SK-N-SH (cell line): ENCODE results near the gene TDRD9. TPM values are rescaled to one million over a fixed set of nuclear protein-coding genes. Genes with fewer than 3 reads are reported as not detected.

Source experiments
- CTCF ChIA-PET: fragments of 300-600, 350-600 bp; formaldehyde crosslinking; extraction: SDS; loops from one replicate; lab custom pipeline; 2021; lab: Yijun Ruan, JAX
- POLR2A ChIA-PET: fragments of 350-600 bp; sonication (Branson Sonifier 250); formaldehyde crosslinking; extraction: SDS; loops from one replicate; lab custom pipeline; 2020; ENCODE audit warnings: antibody characterized with exemption, inconsistent platforms; lab: Yijun Ruan, JAX
- DNase-seq: peaks from one replicate; pipeline ENCODE4 v3.0.0; 2012
- H2AFZ ChIP-seq: fragments of 200-600 bp; sonication (generic); 2 replicates; pipeline ENCODE4 v1.8.1; 2016; ENCODE audit warnings: antibody characterized with exemption, mild to moderate bottlenecking, low read depth
- H3F3A ChIP-seq: fragments of 200-600 bp; sonication (generic); replicated peaks from 2 replicates; pipeline ENCODE3; 2016; ENCODE audit warnings: antibody characterized with exemption, mild to moderate bottlenecking; ENCODE audit not compliant: insufficient read depth
- H3K27ac ChIP-seq, 2 experiments: fragments of 200-500 bp in 1 of 2; fragments of 200-600 bp in 1 of 2; sonication (Bioruptor generic) in 1 of 2; sonication (generic), shearing (Covaris generic) in 1 of 2; 2 replicates each; pipeline versions ENCODE4 v1.5.1 to v1.6.1; 2014 to 2016; ENCODE audit warnings: low read depth in 2 of 2, inconsistent platforms in 1 of 2, low read length in 1 of 2, mild to moderate bottlenecking in 1 of 2, mixed read lengths in 1 of 2
- H3K27me3 ChIP-seq: fragments of 200-600 bp; sonication (generic), shearing (Covaris generic); 2 replicates; pipeline ENCODE4 v1.6.1; 2016; ENCODE audit warnings: mixed run types; ENCODE audit not compliant: insufficient read depth
- H3K36me3 ChIP-seq, 2 experiments: fragments of 200-500 bp in 1 of 2; fragments of 200-600 bp in 1 of 2; sonication (Bioruptor generic) in 1 of 2; sonication (generic) in 1 of 2; replicated peaks in 1 of 2; 2 replicates each; pipeline versions ENCODE3 to v1.5.1; 2014 to 2016; ENCODE audit warnings: low read length in 1 of 2, mild to moderate bottlenecking in 1 of 2; ENCODE audit not compliant: insufficient read depth in 2 of 2, control insufficient read depth in 1 of 2
- H3K4me1 ChIP-seq, 2 experiments: fragments of 200-500 bp in 1 of 2; fragments of 200-600 bp in 1 of 2; sonication (Bioruptor generic) in 1 of 2; sonication (generic), shearing (Covaris generic) in 1 of 2; 2 replicates each; pipeline versions ENCODE4 v1.5.1 to v1.6.1; 2014 to 2016; ENCODE audit warnings: low read depth in 1 of 2, low read length in 1 of 2, mixed run types in 1 of 2; ENCODE audit not compliant: insufficient read depth in 2 of 2, control insufficient read depth in 1 of 2
- H3K4me2 ChIP-seq: fragments of 200-600 bp; sonication (generic), shearing (Covaris generic); 2 replicates; pipeline ENCODE4 v1.6.1; 2017; ENCODE audit warnings: mixed run types
- H3K4me3 ChIP-seq, 2 experiments: fragments of 200-500 bp in 1 of 2; fragments of 200-600 bp in 1 of 2; sonication (Bioruptor generic) in 1 of 2; sonication (generic), shearing (Covaris generic) in 1 of 2; 2 replicates each; pipeline versions ENCODE4 v1.5.1 to v1.8.1; 2014 to 2016; ENCODE audit warnings: low read depth in 2 of 2, inconsistent platforms in 1 of 2, low read length in 1 of 2, mild to moderate bottlenecking in 1 of 2, mixed read lengths in 1 of 2, moderate library complexity in 1 of 2
- H3K79me2 ChIP-seq: fragments of 200-600 bp; sonication (generic); 2 replicates; pipeline ENCODE4 v1.8.1; 2017; ENCODE audit warnings: mild to moderate bottlenecking; ENCODE audit not compliant: insufficient read depth
- H3K9ac ChIP-seq: fragments of 200-600 bp; sonication (generic); 2 replicates; pipeline ENCODE4 v1.6.1; 2017; ENCODE audit warnings: mixed run types
- H3K9me2 ChIP-seq: fragments of 200-600 bp; sonication (generic); 2 replicates; pipeline ENCODE4 v1.6.1; 2017; ENCODE audit warnings: mixed run types
- H3K9me3 ChIP-seq: fragments of 200-600 bp; sonication (generic); 2 replicates; pipeline ENCODE4 v1.6.1; 2017; ENCODE audit warnings: mixed run types, mild to moderate bottlenecking, moderate library complexity
- H4K20me1 ChIP-seq: fragments of 200-600 bp; sonication (generic); 2 replicates; pipeline ENCODE4 v1.6.1; 2017; ENCODE audit warnings: mild to moderate bottlenecking, mixed run types; ENCODE audit not compliant: insufficient read depth
- CTCF ChIP-seq: fragments of 200-600 bp; sonication (generic); IDR thresholded peaks from 2 replicates; pipeline ENCODE4 v1.6.1; 2017; ENCODE audit warnings: antibody characterized with exemption, mild to moderate bottlenecking, moderate library complexity
- ELF1 ChIP-seq: IDR thresholded peaks from 2 replicates; pipeline ENCODE4 v1.4.0; 2012
- EZH2phosphoT487 ChIP-seq: fragments of 200-600 bp; sonication (generic); IDR thresholded peaks from 2 replicates; pipeline ENCODE4 v1.6.1; 2017; ENCODE audit warnings: low read depth, mixed run types, mild to moderate bottlenecking, antibody characterized with exemption, moderate library complexity, borderline replicate concordance
- FOSL2 ChIP-seq: IDR thresholded peaks from 2 replicates; pipeline ENCODE4 v1.4.0; 2012; ENCODE audit warnings: low read depth, mild to moderate bottlenecking, moderate library complexity, borderline replicate concordance
- FOXJ3 ChIP-seq: sonication (generic); formaldehyde crosslinking; IDR thresholded peaks from 2 replicates; pipeline ENCODE4 v1.5.1; 2020; ENCODE audit warnings: mild to moderate bottlenecking, missing genetic modification reagents
- FOXM1 ChIP-seq: IDR thresholded peaks from 2 replicates; pipeline ENCODE4 v1.4.0; 2012; ENCODE audit warnings: low read depth, mild to moderate bottlenecking
- IRF3 ChIP-seq: fragments of 150-350 bp; IDR thresholded peaks from 2 replicates; pipeline ENCODE4 v1.6.1; 2016; ENCODE audit warnings: mild to moderate bottlenecking, low read depth, low read length
- MAX ChIP-seq: IDR thresholded peaks from 2 replicates; pipeline ENCODE4 v1.4.0; 2012; ENCODE audit warnings: low read depth
- PBX3 ChIP-seq: IDR thresholded peaks from 2 replicates; pipeline ENCODE4; 2012
- RAD21 ChIP-seq: IDR thresholded peaks from 2 replicates; pipeline ENCODE4 v1.6.1; 2012; ENCODE audit warnings: mild to moderate bottlenecking, low read length
- RCOR1 ChIP-seq: fragments of 150-350 bp; IDR thresholded peaks from 2 replicates; pipeline ENCODE4 v1.6.1; 2017; ENCODE audit warnings: antibody characterized with exemption, low read length
- REST ChIP-seq: IDR thresholded peaks from 2 replicates; pipeline ENCODE4 v1.6.1; 2012; ENCODE audit warnings: mild to moderate bottlenecking, low read depth, low read length, moderate library complexity
- RXRA ChIP-seq: IDR thresholded peaks from 2 replicates; pipeline ENCODE4 v1.4.0; 2012; ENCODE audit warnings: low read depth, mild to moderate bottlenecking, borderline replicate concordance
- SMC3 ChIP-seq: IDR thresholded peaks from 2 replicates; pipeline ENCODE4 v1.6.1; 2012; ENCODE audit warnings: low read depth, low read length, improper control_type of control experiment
- TAF1 ChIP-seq: IDR thresholded peaks from 2 replicates; pipeline ENCODE4 v1.6.1; 2012; ENCODE audit warnings: low read depth, mild to moderate bottlenecking, low read length, moderate library complexity, borderline replicate concordance
- WGBS: methylation state at CpG from one replicate; pipeline ENCODE4 v1.1.6; 2017; ENCODE audit warnings: low lambda C conversion rate; 5-methylcytosine and 5-hydroxymethylcytosine counted together
- polyA plus RNA-seq, 3 experiments: library from polyadenylated mRNA; depleted of rRNA; stranded (reverse); fragments of >200 nt; gene quantifications; 2 replicates each; pipeline ENCODE4 v1.2.3, GENCODE V29; 2012

Gene TDRD9
- polyA plus RNA-seq, 1 of the 3 experiments (the other 2 are of a cell fraction): not detected

- TF ChIP-seq MAX (no peak), FOXJ3 (CRISPR knock-in tag) (no peak), TAF1 (no peak), IRF3 (no peak)
Measured at GRCh38 chr14:104100171-104101085, 172.2 kb downstream of the TDRD9 start (continued).

- Histone ChIP-seq H3K9me2 (no peaks in the 10 kb centered on the region), H3K9ac (no peak overlapping the region), H3K4me3 (no peak overlapping the region), H3K27me3 (no peaks in the 10 kb centered on the region), H4K20me1 (no peaks in the 10 kb centered on the region), H3F3A (no peaks in the 10 kb centered on the region), H3K4me2 (no peak overlapping the region), H3K79me2 (no peaks in the 10 kb centered on the region), H3K27ac (no peak overlapping the region), H2AFZ (no peak overlapping the region), H3K4me1 (peaks cover 0 to 14% of the 10 kb centered on the region in 2 experiments; a peak in 1 of 4 replicates), H3K9me3 (no peaks in the 10 kb centered on the region), H3K36me3 (no peaks in the 10 kb centered on the region)
- 53% methylated on average over 5 of the region's 16 CpGs for WGBS
- TF ChIP-seq RCOR1: no peak
- no peak for TF ChIP-seq ELF1
- TF ChIP-seq TAF1: no peak
- TF ChIP-seq EZH2phosphoT487: no peak
- TF ChIP-seq RAD21: no peak
- no peak for TF ChIP-seq CTCF
- no peak for TF ChIP-seq FOXM1
- TF ChIP-seq REST: no peak
- no peak for TF ChIP-seq SMC3
- TF ChIP-seq FOSL2: no peak
- TF ChIP-seq PBX3: no peak
- no peak for TF ChIP-seq RXRA
- TF ChIP-seq FOXJ3 (CRISPR knock-in tag): no peak
- POLR2A ChIA-PET: no interaction called here
- no peak for DNase-seq
- CTCF ChIA-PET: interaction anchor here (0.6 to 1.6 kb wide), 4 partner anchors 13 to 463 kb away, joined by 3 to 5 read pairs (median 4); no protein-coding TSS in a partner anchor
Measured at GRCh38 chr14:104101086-104101621, 172.9 kb downstream of the TDRD9 start.
